HepG2 (cell line): ENCODE results near the gene TMC8. TPM values are rescaled to one million over a fixed set of nuclear protein-coding genes. Genes with fewer than 3 reads are reported as not detected.

Source experiments
- ATAC-seq: fragments of 200-7000 bp; cut with Tn5 transposase; 3 replicates; pipeline ENCODE4 v1.9.1; 2020; ENCODE audit warnings: mild to moderate bottlenecking, moderate library complexity
- BruUV-seq: library from RNA; stranded (reverse); fragments of 400-500 nt; replicated peaks from 2 replicates; lab custom pipeline; 2021; lab: Mats Ljungman, UMichigan
- CTCF ChIA-PET: fragments of 300-600 bp; formaldehyde crosslinking; extraction: SDS; loops from one replicate; lab custom pipeline; 2021; ENCODE audit warnings: low total read pairs, inconsistent platforms, low intra/inter-chr PET ratio; lab: Yijun Ruan, JAX
- POLR2A ChIA-PET: fragments of 350-600 bp; sonication (Branson Sonifier 250); formaldehyde crosslinking; loops from one replicate; lab custom pipeline; 2020; ENCODE audit warnings: antibody characterized with exemption, inconsistent platforms; lab: Yijun Ruan, JAX
- DNase-seq: peaks from one replicate; pipeline ENCODE4 v3.0.0-alpha.2; 2015; ENCODE audit warnings: low spot score
- FAIRE-seq: peaks from 3 replicates; lab custom pipeline; 2011; peaks lifted over from hg19 to GRCh38; lab: Jason Lieb, UNC
- H2AFZ ChIP-seq: one replicate; pipeline ENCODE4 v1.6.1; 2011; ENCODE audit warnings: low read length, inconsistent platforms
- H3K27ac ChIP-seq: fragments of 300-600 bp; 3 replicates; pipeline ENCODE4 v1.8.0; 2011; ENCODE audit warnings: mixed run types, mild to moderate bottlenecking, mixed read lengths, low read length, inconsistent platforms; ENCODE audit not compliant: insufficient read depth; ENCODE audit errors: extremely low read length
- H3K27me3 ChIP-seq, 2 experiments: fragments of 200-600 bp in 1 of 2; 2 replicates in 1 of 2; 3 replicates in 1 of 2; pipeline versions ENCODE4 v1.6.0 to v1.8.0; 2011; ENCODE audit warnings: low read length in 2 of 2, mild to moderate bottlenecking in 2 of 2, moderate library complexity in 2 of 2, inconsistent platforms in 1 of 2; ENCODE audit not compliant: insufficient read depth in 2 of 2, control insufficient read depth in 1 of 2
- H3K36me3 ChIP-seq, 2 experiments: fragments of 200-600 bp in 1 of 2; replicated peaks in 1 of 2; 2 replicates in 1 of 2; 3 replicates in 1 of 2; pipeline versions ENCODE4 v1.5.1 to v1.8.0; 2011; ENCODE audit warnings: low read length in 2 of 2, inconsistent platforms in 1 of 2; ENCODE audit not compliant: insufficient read depth in 2 of 2, control insufficient read depth in 1 of 2
- H3K4me1 ChIP-seq: 2 replicates; pipeline ENCODE4 v1.5.1; 2012; ENCODE audit warnings: low read length, inconsistent platforms; ENCODE audit not compliant: insufficient read depth
- H3K4me2 ChIP-seq: 2 replicates; pipeline ENCODE4 v1.6.0; 2011; ENCODE audit warnings: low read depth, low read length, inconsistent platforms
- H3K4me3 ChIP-seq, 3 experiments: fragments of 200-600 bp in 1 of 3; sonication (generic), shearing (Covaris generic) in 1 of 3; replicated peaks in 1 of 3; 2 replicates each; pipeline ENCODE4 v1.5.1; 2011 to 2016; ENCODE audit warnings: low read length in 3 of 3, inconsistent platforms in 2 of 3, low read depth in 2 of 3, mild to moderate bottlenecking in 2 of 3, control low read depth in 1 of 3, mixed read lengths in 1 of 3; ENCODE audit not compliant: insufficient read depth in 1 of 3
- H3K79me2 ChIP-seq: one replicate; pipeline ENCODE4 v1.6.1; 2011; ENCODE audit warnings: low read length, inconsistent platforms; ENCODE audit not compliant: insufficient read depth
- H3K9ac ChIP-seq: 2 replicates; pipeline ENCODE4 v1.6.0; 2011; ENCODE audit warnings: mild to moderate bottlenecking, low read depth, low read length, inconsistent platforms; ENCODE audit not compliant: insufficient read depth
- H3K9me3 ChIP-seq: 2 replicates; pipeline ENCODE4 v1.5.1; 2012; ENCODE audit warnings: mild to moderate bottlenecking, low read length
- H4K20me1 ChIP-seq: 2 replicates; pipeline ENCODE4 v1.6.0; 2011; ENCODE audit warnings: inconsistent platforms, mild to moderate bottlenecking, low read length, moderate library complexity; ENCODE audit not compliant: insufficient read depth
- FOXA1 ChIP-seq, 2 experiments: fragments of 450-650 bp in 1 of 2; sonication (generic) in 1 of 2; formaldehyde crosslinking in 1 of 2; IDR thresholded peaks; 2 replicates each; pipeline versions ENCODE4 v1.4.0 to v1.6.1; 2016 to 2020; ENCODE audit warnings: missing genetic modification reagents in 1 of 2
- HOXA9 ChIP-seq: sonication (generic); formaldehyde crosslinking; IDR thresholded peaks from 2 replicates; pipeline ENCODE4 v1.8.1; 2022; ENCODE audit warnings: missing genetic modification reagents, mild to moderate bottlenecking, moderate library complexity, borderline replicate concordance
- ZNF484 ChIP-seq: sonication (generic); formaldehyde crosslinking; IDR thresholded peaks from 2 replicates; pipeline ENCODE4 v1.5.1; 2020; ENCODE audit warnings: mild to moderate bottlenecking, low read depth, missing genetic modification reagents, borderline replicate concordance
- ZNF569 ChIP-seq: sonication (generic); formaldehyde crosslinking; IDR thresholded peaks from 2 replicates; pipeline ENCODE4 v1.5.0; 2020; ENCODE audit warnings: mild to moderate bottlenecking, missing genetic modification reagents, moderate library complexity, borderline replicate concordance
- ZNF687 ChIP-seq: sonication (generic); formaldehyde crosslinking; IDR thresholded peaks from 2 replicates; pipeline ENCODE4 v1.5.1; 2020; ENCODE audit warnings: mild to moderate bottlenecking, missing genetic modification reagents, moderate library complexity
- WGBS: methylation state at CpG from one replicate; pipeline ENCODE4 v1.1.6; 2017; ENCODE audit warnings: low lambda C conversion rate; 5-methylcytosine and 5-hydroxymethylcytosine counted together
- in situ Hi-C: cut with HindIII; loops from 2 replicates; pipeline ENCODE4 v1.10.0; 2017; ENCODE audit warnings: low pct_unique_long_range_greater_than_20kb; ENCODE audit not compliant: extremely low pct_ligation_motif_present
- intact Hi-C: fragments of 100-400 bp; cut with micrococcal nuclease; formaldehyde crosslinking; loops from one replicate; pipeline ENCODE4 v1.10.0; 2022; ENCODE audit not compliant: unreplicated experiment
- polyA plus RNA-seq, 8 experiments: library from polyadenylated mRNA; depleted of rRNA in 3 of 8; stranded (reverse) in 7 of 8; unstranded in 1 of 8; fragments of >200 nt; fragmentation: Illumina TruSeq in 4 of 8; extraction: Trizol in 4 of 8; gene quantifications; 2 replicates each; pipeline versions ENCODE4 v1.2.1 to v1.2.3, GENCODE V29; 2011 to 2016; ENCODE audit warnings: low read depth in 4 of 8, missing spikeins in 1 of 8, mixed read lengths in 1 of 8; ENCODE audit not compliant: insufficient read depth in 1 of 8
- total RNA-seq, 5 experiments: library from RNA; depleted of rRNA; stranded (reverse); fragments of >200 nt; fragmentation: Illumina TruSeq; extraction: Trizol; gene quantifications; 2 replicates each; pipeline ENCODE4 v1.2.3, GENCODE V29; 2016; ENCODE audit warnings: low read depth in 1 of 5

The TMC8 gene
- total and polyA plus RNA-seq, 2 of the 13 experiments (the other 11 are each of a cell fraction or from before 2014, with no cell fraction given), result 0.53 to 7.8 TPM

- TF ChIP-seq ZNF484 (CRISPR knock-in tag) (no peak), HOXA9 (no peak), FOXA1 (IDR thresholded peaks at IDR 0.05) (no peak), FOXA1 (CRISPR knock-in tag; IDR thresholded peaks at IDR 0.05) (no peak)
Observed at GRCh38 chr17:78182504-78182903, 51.9 kb downstream of the TMC8 start (continued).

DNA sequence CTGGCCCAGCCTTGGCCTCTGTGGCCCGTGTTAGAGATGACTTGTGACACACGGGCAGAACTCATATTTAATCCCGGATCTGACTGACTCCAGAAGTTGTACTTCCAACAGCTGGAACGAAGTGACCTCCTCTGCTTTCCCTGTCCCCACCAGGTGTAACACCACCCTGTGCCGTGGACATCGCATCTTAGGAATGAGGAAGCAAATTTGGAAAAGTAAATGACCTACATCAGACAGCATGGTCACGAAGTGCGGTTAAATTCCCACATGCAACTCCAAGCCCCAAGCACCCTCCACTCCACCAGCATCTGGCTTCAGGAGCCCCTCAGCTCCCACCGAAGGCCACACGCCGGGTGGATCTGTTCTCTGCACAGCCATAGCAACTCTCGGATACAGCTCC lies 53.3 kb downstream of the TMC8 start:
- ChIA-PET CTCF (no interaction called here), POLR2A (interaction anchor here (1.4 kb wide), 1 partner anchor 32 kb away, joined by 3 read pairs; no protein-coding TSS in a partner anchor)
- H2AFZ ChIP-seq, result no peak overlapping the region
- no TSS peak for BruUV-seq
- FAIRE-seq (no peak), ATAC-seq (no peak), DNase-seq (no peak)
- TF ChIP-seq ZNF569 (CRISPR knock-in tag) (no peak), ZNF687 (CRISPR knock-in tag) (0 out of 2 replicates have a peak, but pooled peaks have one; percentile 11)
- in situ Hi-C loops, result no loop called here
- peaks cover 9 to 56% of the 10 kb centered on the region in 2 experiments for H3K36me3 ChIP-seq
- H3K4me3 ChIP-seq, result no peak overlapping the region
- intact Hi-C loops, result no loop called here
- peaks cover 40% of the 10 kb centered on the region for H3K4me1 ChIP-seq
- WGBS, result 93% methylated on average over 12 of the region's 12 CpGs
- H3K27ac ChIP-seq, result no peak overlapping the region
- H3K27me3 ChIP-seq, result no peaks in the 10 kb centered on the region; a peak in 1 of 5 replicates
- no peak overlapping the region for H3K4me2 ChIP-seq
- H4K20me1 ChIP-seq, result peaks cover 11% of the 10 kb centered on the region
- peaks cover 38% of the 10 kb centered on the region for H3K79me2 ChIP-seq
- H3K9me3 ChIP-seq, result no peaks in the 10 kb centered on the region
- no peak overlapping the region for H3K9ac ChIP-seq
